OCI-LY3 (cell line): ENCODE measurements around the gene NOXO1.

ENCODE experiments used
- H2AFZ ChIP-seq: fragments of 200-600, 300-600 bp; shearing (Covaris generic); 2 replicates; pipeline ENCODE4 v1.6.0; 2014; ENCODE audit warnings: antibody characterized with exemption, low read depth, low read length
- H3K27ac ChIP-seq: fragments of 200-600, 300-600 bp; sonication (generic); 2 replicates; pipeline ENCODE4 v1.5.1; 2014; ENCODE audit warnings: mild to moderate bottlenecking, low read length, moderate library complexity, mixed read lengths
- H3K27me3 ChIP-seq: fragments of 200-600, 300-600 bp; sonication (generic); 2 replicates; pipeline ENCODE4 v1.6.1; 2014; ENCODE audit warnings: low read depth, low read length, mixed read lengths
- H3K36me3 ChIP-seq: fragments of 200-600, 300-600 bp; sonication (generic); replicated peaks from 2 replicates; pipeline ENCODE3; 2014; ENCODE audit warnings: low read depth, low read length, mixed read lengths
- H3K4me1 ChIP-seq: fragments of 300-600, 200-600 bp; sonication (generic); 2 replicates; pipeline ENCODE4 v1.6.1; 2014; ENCODE audit warnings: low read length, mixed read lengths
- H3K4me2 ChIP-seq: fragments of 200-600, 300-600 bp; sonication (generic); 2 replicates; pipeline ENCODE4 v1.6.1; 2014; ENCODE audit warnings: low read length, mixed read lengths
- H3K4me3 ChIP-seq: fragments of 300-600, 200-600 bp; sonication (generic); 2 replicates; pipeline ENCODE4 v1.5.1; 2014; ENCODE audit warnings: antibody characterized with exemption, mild to moderate bottlenecking, low read length, moderate library complexity
- H3K79me2 ChIP-seq: fragments of 300-600, 200-600 bp; shearing (Covaris generic); 2 replicates; pipeline ENCODE4 v1.6.1; 2014; ENCODE audit warnings: mild to moderate bottlenecking, low read length, mixed read lengths
- H3K9ac ChIP-seq: fragments of 300-600, 200-600 bp; shearing (Covaris generic); 2 replicates; pipeline ENCODE4 v1.6.0; 2014; ENCODE audit warnings: mild to moderate bottlenecking, low read length, moderate library complexity
- H3K9me3 ChIP-seq: fragments of 200-600, 300-600 bp; shearing (Covaris generic); 2 replicates; pipeline ENCODE4 v1.6.1; 2014; ENCODE audit warnings: low read length, mixed read lengths; ENCODE audit not compliant: insufficient read depth
- H4K20me1 ChIP-seq: fragments of 200-600, 300-600 bp; sonication (generic); 2 replicates; pipeline ENCODE4 v1.6.1; 2016; ENCODE audit warnings: low read length, mixed read lengths; ENCODE audit not compliant: insufficient read depth
- CTCF ChIP-seq: fragments of 200-600, 300-600 bp; sonication (generic); IDR thresholded peaks from 2 replicates; pipeline ENCODE4 v1.5.1; 2014; ENCODE audit warnings: antibody characterized with exemption, low read length, low read depth
- EZH2phosphoT487 ChIP-seq: fragments of 200-600 bp; shearing (Covaris generic); IDR thresholded peaks from 2 replicates; pipeline ENCODE4 v1.6.1; 2018; ENCODE audit warnings: antibody characterized with exemption, mixed run types, low read depth

NOXO1 gene

DNA sequence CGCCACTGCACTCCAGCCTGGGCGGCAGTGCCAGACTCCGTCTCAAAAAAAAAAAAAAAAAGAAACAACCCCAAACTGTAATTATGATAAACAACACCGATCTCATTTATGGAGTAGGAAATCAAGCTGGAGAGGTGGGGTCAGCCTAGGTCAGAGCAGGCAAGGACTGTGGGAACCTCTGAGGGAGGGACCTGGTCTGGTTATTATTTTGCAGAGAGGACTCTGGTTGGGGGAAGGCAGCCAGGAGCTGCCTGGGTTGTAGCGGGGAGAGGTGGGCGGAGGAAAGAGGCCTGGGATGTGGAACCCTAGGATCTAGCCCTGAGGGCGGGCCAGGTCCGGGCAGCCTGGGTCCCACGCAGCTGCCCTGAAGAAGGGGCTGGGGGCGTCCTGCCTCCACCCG lies 52.2 kb downstream of the NOXO1 start:
- no peaks in the 10 kb centered on the region for H3K79me2 ChIP-seq
- peak overlapping the region; percentile 84 for H3K4me2 ChIP-seq
- TF ChIP-seq EZH2phosphoT487 (no peak), CTCF (no peak)
- no peaks in the 10 kb centered on the region for H3K36me3 ChIP-seq
- H3K27me3 ChIP-seq, result no peaks in the 10 kb centered on the region
- no peaks in the 10 kb centered on the region for H4K20me1 ChIP-seq
- H3K4me3 ChIP-seq, result peak overlapping the region; percentile 78
- peaks cover 8% of the 10 kb centered on the region; the same call in 1 of the 2 replicates for H3K4me1 ChIP-seq
- peak overlapping the region; percentile 93 for H2AFZ ChIP-seq
- H3K27ac ChIP-seq, result no peak overlapping the region
- no peaks in the 10 kb centered on the region for H3K9me3 ChIP-seq
- H3K9ac ChIP-seq, result peak overlapping the region; percentile 66
